Stimulated activated CD4-positive, alpha-beta T cell treated with anti-CD3 and anti-CD28 coated beads, Interleukin-4, amount 100 ng/mL, for 24 hours (primary cell): ENCODE measurements around the gene PANK4.

Experiments
- DNase-seq: peaks from one replicate; pipeline ENCODE4 v3.0.0-alpha.2; 2020

PANK4 gene

DNA sequence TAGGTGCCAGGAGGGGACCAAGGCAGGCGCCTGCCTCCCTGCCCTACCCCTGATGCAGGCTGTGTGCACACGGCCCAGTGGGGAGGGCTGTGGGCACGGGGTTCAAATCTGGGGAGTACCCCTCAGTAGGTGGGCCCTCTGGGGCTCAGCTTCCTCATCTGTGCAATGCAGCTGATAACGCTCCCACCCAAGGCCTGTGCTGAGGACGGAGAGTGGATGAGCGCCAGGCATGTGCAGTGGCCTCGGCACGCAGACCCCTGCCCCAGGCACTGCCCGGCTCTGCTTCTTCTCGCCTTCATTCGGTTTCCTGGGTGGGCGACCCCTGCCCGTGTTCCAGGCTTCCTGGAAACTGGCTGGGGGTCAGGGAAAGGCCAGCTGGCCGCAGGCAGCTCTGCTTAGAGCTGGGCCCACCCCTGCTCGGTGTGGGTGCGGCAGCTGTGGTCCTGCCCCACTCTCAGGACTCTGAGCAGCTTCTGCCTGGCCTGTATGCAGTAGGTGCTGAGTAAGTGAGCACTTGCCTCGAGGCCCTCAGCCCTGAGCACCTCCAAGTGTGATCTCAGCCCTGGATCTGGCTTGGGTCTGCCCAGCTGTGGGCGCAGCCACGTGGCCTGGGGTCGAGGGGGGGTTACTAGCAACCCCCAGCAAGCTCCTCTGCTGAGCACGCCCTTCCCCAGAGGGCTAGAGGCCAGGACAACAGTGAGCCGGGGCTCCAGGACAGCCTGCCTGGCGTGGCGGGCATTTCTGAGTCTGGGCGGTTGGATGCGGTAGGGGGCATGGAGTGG lies 17.9 kb upstream of the PANK4 start:
- no peak for DNase-seq

DNA sequence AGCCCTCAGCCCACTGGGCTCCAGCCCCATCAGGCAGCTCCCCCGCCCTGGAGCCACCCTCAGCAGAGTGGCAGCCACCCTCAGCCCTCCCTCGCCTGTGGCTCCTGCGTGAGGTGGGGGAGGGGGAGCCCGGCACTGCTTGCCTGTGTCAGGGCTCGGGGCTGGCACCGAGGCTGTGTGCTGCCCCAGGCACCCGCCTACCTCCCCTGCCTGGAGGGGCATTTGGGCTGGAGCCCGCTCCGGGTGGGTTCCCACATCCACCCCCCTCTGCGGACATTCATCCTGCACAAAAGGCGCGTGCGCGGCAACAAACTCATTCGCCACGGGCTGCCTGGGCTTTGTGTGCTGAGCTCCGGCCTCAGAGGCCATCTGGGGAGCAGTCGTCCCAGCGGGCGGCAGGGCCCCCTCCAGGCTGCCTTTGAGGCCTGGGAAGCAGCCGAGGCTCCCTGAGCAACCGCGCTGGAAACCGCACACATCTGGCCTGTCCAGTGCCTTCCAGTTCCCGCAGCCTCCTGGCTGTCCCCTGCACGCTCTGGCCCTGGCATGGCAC lies 17.2 kb upstream of the PANK4 start:
- no peak for DNase-seq

- DNase-seq = no peak
These were observed 16.0 kb upstream of the PANK4 start for GRCh38 chr1:2542246-2542915.

DNA sequence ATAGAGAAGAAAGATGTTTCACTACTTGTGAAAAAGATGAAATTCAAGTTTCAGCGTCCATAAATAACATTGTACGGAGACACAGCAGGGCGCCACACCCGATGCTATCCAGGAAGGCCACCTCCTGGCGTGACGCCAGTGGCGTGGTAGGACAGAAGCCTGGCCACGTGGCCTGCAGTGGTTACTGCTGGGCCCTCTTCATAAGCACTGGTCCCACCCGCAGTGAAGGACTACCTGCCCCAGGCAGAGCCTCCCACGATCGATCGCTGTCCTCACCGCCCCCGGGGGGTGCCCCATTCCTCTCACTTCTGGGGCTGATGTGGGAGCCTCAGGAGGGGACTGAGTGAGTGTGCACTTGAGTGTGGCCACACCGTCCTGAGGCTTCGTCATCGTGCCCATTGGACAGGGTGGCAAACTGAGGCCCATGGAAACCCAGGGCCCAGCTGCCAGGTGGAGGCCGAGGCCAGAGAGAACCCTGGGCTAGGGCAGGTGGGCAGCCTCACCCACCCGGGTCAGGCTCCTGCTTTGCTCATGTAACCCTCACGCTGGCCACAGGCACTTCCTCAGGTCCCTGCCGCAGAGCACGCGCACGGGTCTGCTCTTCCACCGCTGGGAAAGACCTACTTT lies 15.3 kb upstream of the PANK4 start:
- no peak for DNase-seq

- DNase-seq = no peak
These were observed 14.6 kb upstream of the PANK4 start for GRCh38 chr1:2540816-2541492.

- DNase-seq = peak; percentile 48
These were observed 13.0 kb upstream of the PANK4 start for GRCh38 chr1:2539312-2539907.

DNA sequence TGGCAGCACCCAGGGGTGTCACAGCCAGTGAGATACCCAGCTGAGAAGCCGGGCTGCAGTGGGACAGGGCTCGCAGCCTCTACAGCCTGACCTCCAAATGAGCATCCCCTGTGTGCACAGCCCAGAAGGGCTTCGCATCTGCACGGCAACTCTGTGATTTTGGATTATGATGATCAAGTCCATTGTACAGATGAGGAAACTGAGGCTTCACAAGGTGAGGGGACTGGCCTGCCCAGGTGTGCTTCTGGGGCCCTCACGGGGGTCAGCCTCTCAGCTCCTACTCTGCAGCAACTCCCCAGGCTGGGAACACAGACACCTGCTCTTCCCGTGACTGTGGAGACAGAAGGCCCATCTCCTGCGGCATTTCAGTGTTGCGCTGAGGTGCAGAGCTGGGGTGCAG lies 12.5 kb upstream of the PANK4 start:
- no peak for DNase-seq

DNA sequence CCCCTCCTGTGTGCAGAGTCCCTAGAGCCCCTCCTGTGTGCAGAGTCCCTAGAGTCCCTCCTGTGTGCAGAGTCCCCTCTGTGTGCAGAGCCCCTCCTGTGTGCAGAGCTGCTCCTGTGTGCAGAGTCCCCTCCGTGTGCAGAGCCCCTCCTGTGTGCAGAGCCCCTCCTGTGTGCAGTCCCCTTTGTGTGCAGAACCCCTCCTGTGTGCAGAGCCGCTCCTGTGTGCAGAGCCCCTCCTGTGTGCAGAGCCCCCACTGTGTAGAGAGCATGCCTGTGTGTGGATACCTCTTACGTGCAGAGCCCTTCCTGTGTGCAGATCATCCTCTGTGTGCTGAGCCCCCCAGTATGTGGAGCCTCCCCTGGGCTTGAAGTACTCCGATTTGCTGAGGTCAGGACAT lies 12.0 kb upstream of the PANK4 start:
- no peak for DNase-seq

DNA sequence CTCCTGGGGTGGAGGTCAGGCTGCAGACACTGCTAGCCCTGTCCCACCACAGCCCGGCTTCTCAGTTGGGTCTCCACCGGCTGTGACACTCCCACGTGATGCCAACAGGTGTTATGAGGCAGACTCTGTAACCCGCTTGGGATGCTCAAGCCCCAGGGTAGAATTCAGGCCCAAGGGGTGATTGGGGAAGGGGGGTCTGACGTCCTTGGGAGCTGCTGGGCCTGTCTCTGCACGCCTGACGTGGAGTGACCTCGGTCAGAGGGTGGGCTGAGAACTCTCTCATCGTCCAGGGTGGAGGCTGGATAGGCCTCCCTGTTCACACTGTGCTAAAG lies 11.4 kb upstream of the PANK4 start:
- no peak for DNase-seq

GRCh38 chr1:2535981-2536380 lies 9.6 kb upstream of the PANK4 start:
- no peak for DNase-seq

GRCh38 chr1:2535455-2535854 lies 9.1 kb upstream of the PANK4 start:
- no peak for DNase-seq

DNA sequence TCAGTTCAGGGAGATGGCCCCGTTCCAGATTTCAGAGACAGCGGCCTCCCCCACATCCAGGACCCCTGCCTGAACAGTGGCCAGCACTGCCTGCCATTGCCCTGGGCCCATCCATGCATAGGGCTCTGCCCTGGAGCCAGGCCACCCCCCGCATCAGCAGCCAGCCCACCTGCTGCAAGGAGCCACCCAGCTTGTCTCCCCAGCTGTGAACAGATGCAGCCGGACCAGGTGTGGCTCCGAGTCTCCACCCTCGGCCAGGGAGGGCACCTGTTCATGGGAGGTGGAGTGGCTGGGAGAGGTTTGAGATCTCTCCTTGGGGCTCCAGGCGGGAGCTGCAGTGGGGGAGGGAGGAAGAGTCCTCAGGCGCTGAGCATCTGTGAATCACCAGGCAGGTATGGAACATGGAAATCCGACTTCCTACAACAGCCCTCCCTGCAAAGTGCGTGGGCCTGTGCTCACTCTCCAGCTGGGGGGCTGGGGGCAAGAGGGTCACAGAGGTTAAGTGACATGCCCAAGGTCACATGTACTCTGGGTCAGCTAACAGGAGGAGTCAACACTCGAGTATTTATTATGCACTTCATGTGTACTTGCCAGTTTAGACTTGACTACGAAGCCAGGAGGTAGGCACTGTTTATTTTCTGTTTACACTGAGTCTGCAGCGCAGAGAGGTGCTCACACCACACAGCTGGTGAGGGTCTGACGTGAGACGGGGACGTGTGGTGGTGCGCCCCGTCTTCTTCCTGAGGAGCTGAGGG lies 8.5 kb upstream of the PANK4 start:
- no peak for DNase-seq

GRCh38 chr1:2534315-2534686 lies 7.9 kb upstream of the PANK4 start:
- no peak for DNase-seq

DNA sequence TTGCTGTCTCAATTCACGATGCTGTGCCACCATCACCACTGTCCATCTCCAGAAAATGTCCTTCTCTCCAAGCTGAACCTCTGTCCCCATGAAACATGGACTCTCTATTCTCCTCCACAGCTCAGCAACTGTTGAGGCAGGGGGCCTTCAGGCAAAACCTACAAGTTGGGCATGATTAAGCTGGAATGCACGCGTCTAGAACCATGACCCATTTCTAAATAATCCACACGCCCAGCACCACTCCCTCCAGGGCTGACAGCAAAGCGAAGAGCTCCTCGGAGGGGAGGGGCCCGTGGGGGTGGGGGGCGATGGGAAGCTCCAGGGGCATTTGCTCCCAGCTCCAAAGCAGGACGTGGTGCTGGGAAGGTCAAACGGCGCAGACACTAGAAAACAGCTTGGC lies 7.0 kb upstream of the PANK4 start:
- DNase-seq = no peak

- no peak for DNase-seq
These were observed 6.2 kb upstream of the PANK4 start for GRCh38 chr1:2532485-2533160.

- DNase-seq = no peak
These were observed 4.3 kb upstream of the PANK4 start for GRCh38 chr1:2530513-2531361.

- DNase-seq = no peak
These were observed 3.6 kb upstream of the PANK4 start, which contains the start of gene HES5 for GRCh38 chr1:2529784-2530512. Gene HES5 (minus strand): TSS chr1:2530263. CDS start chr1:2530164, 99 bp downstream.

- DNase-seq = peak; percentile 46
These were observed 2.8 kb upstream of the PANK4 start for GRCh38 chr1:2528966-2529783.

DNA sequence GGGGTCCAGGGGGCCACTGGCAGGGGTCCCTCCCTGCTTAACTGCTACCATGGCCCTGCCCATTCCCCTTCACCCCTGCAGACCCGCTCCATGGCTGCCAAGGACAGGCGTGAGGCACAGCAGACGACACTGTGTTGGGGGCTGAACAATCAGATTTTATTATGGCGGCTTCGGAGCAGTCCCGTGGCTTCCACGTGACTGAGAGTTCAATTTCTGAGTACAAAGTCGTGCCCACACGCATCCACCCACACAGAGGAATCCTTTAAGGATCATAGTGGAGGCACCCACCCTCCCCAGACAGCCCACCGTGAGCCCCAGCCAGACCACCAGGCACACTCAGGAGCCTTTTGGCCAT lies 2.2 kb upstream of the PANK4 start:
- DNase-seq = no peak
